ENCODE data around the gene ENDOD1.

DNA sequence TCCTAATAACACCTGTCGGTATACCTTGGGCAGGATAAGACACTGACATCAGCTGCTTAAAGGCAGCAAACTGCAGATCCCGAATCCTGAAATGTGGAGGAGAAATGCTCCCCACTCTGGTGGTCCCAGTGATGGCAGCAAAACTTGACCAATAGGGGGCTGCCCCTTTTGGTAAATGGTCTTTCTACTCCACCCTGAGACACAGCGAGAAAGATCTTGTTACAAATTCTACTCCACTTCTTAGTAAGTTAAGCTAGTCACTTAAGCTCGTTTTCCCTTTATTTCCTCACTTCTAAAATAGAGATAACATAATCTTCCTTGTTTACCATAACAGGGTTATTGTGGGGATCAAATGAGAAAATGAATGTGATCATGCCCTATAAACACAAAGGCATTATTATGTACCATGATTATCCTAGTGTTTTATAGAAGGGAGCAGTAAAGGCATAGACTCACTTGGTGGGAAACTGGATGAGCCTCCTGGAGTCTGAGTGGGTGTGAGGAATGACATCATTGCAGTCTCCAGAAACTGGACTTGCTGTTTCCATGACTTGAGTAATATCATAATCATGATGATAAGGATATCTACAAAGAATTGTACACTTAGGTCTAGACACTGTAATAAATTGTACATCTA, 50.9 kb downstream of the ENDOD1 start:
- TF ChIP-seq, protein P1, sequence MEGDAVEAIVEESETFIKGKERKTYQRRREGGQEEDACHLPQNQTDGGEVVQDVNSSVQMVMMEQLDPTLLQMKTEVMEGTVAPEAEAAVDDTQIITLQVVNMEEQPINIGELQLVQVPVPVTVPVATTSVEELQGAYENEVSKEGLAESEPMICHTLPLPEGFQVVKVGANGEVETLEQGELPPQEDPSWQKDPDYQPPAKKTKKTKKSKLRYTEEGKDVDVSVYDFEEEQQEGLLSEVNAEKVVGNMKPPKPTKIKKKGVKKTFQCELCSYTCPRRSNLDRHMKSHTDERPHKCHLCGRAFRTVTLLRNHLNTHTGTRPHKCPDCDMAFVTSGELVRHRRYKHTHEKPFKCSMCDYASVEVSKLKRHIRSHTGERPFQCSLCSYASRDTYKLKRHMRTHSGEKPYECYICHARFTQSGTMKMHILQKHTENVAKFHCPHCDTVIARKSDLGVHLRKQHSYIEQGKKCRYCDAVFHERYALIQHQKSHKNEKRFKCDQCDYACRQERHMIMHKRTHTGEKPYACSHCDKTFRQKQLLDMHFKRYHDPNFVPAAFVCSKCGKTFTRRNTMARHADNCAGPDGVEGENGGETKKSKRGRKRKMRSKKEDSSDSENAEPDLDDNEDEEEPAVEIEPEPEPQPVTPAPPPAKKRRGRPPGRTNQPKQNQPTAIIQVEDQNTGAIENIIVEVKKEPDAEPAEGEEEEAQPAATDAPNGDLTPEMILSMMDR (IDR thresholded peaks at IDR 0.05) = no peak
- TF ChIP-seq POLR2A (IDR thresholded peaks at IDR 0.05) = no peak
